LoVo (cell line): ENCODE data around the gene NLRP9.
"Not testable (repeated sequence)": the region's sequence is repeated elsewhere in the genome, so short reads cannot be mapped to it uniquely, and the experiment has no call there.

ENCODE experiments used
- DNase-seq: peaks from one replicate; pipeline ENCODE4 v3.0.0-alpha.2; 2016; ENCODE audit warnings: low spot score

The NLRP9 gene

DNA sequence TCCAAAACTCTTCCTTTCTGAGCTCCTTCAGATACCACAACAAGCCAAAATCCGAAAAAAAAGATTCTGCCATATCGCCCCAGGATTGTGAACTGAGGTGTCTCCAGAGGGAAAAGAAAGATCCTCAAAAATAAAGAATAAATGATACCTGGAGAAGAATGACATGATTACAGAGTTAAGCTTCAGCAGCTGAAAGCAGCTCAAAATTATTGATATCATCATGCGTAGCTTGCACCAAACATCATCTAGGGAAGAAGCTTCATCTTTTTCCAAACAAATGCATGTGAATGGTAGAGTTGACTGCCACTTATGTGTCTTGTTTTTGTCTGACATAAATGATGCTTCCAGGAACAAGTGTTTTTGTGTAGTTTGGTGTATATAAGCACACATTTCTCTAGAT is at the start of gene NLRP9:
Gene NLRP9, minus strand, starts transcription at position 101 of the 400 bp plus-strand sequence. Its CDS starts 28 bp downstream, at position 73.
- no peak for DNase-seq

DNA sequence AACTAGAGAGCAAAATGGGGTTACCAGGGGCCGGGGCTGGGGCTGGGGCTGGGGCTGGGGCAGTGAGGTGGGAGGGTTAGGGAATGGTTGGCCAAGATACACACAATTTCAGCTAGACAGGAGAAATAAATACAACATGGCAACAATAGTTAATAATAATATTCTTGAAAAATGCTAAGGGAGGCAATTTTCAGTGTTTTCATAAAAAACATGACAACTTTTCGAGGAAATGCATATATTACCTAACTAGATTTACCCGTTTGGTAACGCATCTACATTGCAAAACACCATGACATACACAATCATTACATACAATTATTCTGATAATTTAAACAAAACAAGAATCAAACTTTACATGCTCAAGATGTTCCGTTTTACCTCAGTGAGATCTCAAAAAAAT is 42.9 kb upstream of the NLRP9 start:
- DNase-seq: no peak

DNA sequence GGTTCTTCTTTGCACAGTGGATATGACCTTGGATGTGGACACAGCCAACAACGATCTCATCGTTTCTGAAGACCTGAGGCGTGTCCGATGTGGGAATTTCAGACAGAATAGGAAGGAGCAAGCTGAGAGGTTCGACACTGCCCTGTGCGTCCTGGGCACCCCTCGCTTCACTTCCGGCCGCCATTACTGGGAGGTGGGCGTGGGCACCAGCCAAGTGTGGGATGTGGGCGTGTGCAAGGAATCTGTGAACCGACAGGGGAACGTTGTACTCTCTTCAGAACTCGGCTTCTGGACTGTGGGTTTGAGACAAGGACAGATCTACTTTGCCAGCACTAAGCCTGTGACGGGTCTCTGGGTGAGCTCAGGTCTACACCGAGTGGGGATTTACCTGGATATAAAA is 40.1 kb upstream of the NLRP9 start:
- DNase-seq: no peak

DNA sequence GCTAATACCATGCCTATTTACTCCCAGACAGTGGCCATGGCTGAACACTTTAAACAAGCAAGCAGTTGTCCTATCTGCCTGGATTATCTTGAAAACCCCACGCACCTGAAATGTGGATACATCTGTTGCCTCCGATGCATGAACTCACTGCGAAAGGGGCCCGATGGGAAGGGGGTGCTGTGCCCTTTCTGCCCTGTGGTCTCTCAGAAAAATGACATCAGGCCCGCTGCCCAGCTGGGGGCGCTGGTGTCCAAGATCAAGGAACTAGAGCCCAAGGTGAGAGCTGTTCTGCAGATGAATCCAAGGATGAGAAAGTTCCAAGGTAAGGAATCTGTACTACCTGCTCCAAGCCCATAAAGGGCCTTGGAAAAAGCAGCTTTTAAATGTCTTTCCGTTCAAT is 39.3 kb upstream of the NLRP9 start:
- no peak for DNase-seq

DNA sequence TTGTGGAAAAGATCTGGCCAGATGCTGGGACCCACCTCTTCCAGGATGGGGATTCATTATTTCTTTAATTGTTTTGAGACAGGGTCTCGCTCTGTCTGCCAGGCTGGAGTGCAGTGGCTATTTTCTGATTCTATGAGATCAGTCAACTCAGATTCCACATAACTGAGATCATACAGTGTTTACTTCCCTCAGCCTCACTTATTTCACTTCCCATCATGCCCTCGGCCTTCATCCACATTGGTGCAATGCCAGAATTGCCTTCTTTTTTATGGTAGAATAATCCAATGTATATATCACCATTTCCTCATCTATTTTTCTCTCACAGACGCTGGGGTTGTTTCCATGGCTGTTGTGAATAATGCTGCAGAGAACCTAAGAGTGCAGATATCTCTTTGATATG is 31.4 kb upstream of the NLRP9 start:
- not testable (repeated sequence) for DNase-seq

DNA sequence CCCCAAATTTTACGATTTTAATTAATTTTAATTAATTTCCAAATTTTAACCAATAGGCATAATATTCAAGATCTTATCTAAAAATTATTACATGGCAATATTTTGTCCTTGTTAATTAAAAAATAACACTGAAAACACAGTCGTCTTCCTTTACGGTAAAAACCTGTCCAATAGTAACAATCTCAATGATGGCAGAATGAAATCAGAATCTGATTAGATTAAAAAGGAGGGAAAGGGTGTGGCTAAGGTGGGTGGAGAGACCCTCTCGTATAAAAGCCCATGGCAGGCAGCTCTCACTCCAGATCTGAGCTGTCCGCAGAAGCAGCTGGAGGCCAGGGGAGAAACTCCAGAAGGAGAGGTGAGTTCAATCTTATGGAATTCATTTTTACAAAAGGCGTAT is 30.6 kb upstream of the NLRP9 start, which contains the start of gene RFPL4AL1:
Gene RFPL4AL1, plus strand, starts transcription at position 301 of the 400 bp plus-strand sequence. CDS start 2,687 bp downstream, outside the sequence.
- DNase-seq: not testable (repeated sequence)

DNA sequence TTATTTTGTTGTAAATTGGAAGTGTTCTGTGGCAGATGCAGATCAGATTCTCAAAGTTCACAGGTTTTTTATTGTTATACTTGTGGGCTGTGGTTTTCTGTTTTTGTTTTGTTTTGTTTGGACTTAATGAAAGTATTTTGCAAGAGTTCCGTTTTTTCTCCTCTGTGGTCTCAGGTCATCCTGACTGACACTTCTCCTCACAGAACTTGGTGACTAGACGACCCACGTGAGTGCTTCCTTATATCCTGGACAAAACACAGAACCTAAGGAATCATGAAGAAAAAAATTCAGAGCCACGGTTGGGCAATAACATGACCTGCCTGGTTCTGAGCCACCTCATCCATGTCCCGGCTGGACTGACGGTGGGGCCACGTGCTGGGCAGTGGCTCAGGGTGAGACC is 28.3 kb upstream of the NLRP9 start:
- no peak for DNase-seq

DNA sequence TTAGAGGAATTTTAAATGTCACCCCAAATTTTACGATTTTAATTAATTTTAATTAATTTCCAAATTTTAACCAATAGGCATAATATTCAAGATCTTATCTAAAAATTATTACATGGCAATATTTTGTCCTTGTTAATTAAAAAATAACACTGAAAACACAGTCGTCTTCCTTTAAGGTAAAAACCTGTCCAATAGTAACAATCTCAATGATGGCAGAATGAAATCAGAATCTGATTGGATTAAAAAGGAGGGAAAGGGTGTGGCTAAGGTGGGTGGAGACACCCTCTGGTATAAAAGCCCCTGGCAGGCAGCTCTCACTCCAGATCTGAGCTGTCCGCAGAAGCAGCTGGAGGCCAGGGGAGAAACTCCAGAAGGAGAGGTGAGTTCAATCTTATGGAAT is 20.6 kb upstream of the NLRP9 start, which contains the start of gene RFPL4A:
Gene RFPL4A, plus strand, starts transcription at position 301 of the 400 bp plus-strand sequence. CDS start 2,704 bp downstream, outside the sequence.
- DNase-seq: not testable (repeated sequence)

DNA sequence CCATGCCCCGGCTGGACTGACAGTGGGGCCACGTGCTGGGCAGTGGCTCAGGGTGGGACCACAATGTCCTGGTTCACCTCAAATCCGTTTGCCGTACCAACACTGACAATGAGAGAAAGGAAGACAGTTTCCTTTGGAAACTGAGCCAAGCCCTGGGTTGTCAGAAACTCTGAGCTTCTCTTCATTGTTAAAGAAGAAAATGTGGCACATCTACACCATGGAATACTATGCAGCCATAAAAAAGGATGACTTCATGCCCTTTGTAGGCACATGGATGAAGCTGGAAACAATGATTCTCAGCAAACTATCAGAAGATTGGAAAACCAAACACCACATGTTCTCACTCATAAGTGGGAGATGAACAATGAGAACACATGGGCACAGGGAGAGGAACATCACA is 18.6 kb upstream of the NLRP9 start:
- not testable (repeated sequence) for DNase-seq

DNA sequence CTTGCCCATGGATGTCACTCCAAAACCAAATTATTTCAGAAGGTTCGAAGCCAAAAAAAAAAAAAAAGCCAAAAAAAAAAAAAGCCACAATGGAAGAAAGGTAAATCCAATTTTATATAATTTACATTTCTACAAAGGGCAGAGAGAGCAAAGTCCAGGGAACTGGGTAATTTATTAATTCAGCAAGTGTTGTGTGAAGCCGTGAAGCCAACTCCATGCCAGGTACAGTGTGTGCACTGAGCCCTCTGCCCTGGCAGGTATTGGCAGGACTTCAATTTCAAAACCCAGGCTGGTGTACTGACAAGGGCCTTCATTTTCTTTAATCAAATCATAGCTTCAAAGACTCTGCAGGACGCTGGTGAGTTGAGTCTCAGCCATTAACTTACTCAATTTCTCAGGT is 15.2 kb upstream of the NLRP9 start:
- no peak for DNase-seq

DNA sequence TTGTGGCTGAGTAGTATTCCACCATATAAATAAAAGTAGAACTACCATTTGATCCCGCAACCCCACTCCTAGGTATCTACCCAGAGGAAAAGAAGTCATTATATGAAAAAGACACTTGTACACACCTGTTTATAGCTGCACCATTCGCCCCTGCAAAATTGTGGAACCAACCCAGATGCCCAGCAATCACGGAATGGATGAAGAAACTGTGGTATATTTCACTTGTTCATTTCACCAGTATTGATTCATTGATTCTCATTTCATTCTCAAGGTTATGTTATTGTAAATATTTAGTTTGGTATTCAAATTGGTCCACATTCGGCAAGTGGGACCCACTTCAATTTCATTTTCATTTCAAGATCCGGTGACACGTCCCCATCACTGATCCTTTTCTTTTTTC is 12.5 kb upstream of the NLRP9 start:
- no peak for DNase-seq

DNA sequence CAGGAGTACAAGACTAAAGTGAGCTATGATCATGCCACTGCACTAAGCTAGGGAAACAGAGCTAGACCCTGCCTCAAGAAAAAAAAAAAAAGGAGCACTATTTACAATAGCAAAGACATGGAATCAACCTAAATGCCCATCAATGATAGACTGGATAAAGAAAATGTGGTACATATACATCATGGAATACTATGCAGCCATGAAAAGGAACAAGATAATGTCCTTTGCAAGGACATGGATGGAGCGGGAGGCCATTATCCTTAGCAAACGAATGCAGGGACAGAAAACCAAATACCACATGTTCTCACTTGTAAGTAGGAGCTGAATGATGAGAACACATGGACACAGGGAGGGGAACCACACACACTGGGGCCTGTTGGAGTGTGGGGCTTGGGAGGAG is 7.8 kb downstream of the NLRP9 start:
- DNase-seq: not testable (repeated sequence)

DNA sequence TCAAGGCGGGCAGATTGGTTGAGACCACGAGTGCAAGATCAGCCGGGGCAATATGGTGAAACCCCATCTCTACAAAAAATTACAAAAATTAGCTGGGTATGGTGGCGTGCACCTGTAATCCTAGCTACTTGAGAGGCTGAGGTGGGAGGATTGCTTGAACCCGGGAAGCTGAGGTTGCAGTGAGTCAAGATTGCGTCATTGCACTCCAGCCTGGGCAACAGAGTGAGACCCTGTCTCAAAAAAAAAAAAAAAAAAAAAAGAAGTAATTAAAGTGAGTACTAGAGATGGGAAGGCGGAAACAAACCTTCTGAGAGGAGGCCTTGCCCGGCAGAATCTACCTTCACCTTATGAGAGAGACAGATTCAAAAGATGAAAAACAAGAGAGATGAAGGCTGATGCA is 14.7 kb downstream of the NLRP9 start:
- DNase-seq: no peak

DNA sequence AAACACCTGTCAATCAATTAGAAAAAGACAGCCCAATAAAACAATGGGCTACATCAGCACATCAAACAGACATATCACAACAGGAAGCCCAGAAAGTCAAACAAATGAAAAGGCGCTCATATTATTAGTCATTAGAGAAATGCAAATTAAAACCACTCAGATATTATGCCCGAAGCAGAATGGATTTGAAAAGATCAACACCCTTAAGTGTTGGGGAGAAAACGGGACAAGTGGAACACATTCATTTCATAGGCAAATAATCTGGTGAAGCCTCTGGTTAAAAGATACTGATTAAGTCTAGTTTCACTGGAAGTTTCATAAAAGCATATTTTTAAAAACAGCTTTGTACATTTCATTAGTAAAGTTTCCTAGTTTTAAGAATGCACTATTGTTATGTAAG is 17.4 kb downstream of the NLRP9 start:
- DNase-seq: no peak

DNA sequence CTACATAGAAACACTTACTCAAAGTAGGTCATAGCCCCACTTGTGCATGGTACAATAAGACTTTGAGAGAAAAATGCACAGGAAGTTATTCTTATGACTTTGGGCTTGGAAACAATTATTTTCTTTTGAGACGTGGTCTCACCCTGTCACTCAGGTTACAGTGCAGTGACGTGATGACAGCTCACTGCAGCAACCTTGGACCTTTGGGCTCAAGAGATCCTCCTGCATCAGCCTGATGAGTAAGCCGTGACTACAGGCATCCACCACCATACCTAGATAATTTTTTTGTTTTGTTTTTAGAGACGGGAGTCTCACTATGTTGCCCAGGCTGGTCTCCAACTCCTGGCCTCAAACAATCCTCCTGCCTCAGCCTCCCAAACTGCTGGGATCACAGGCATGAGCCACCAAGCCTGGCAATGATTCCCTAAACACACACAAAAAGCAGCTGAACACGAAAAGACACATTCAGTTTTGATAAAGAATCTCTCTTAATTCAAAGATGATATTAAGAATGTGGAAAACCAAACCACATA is 17.9 kb downstream of the NLRP9 start:
- no peak for DNase-seq

DNA sequence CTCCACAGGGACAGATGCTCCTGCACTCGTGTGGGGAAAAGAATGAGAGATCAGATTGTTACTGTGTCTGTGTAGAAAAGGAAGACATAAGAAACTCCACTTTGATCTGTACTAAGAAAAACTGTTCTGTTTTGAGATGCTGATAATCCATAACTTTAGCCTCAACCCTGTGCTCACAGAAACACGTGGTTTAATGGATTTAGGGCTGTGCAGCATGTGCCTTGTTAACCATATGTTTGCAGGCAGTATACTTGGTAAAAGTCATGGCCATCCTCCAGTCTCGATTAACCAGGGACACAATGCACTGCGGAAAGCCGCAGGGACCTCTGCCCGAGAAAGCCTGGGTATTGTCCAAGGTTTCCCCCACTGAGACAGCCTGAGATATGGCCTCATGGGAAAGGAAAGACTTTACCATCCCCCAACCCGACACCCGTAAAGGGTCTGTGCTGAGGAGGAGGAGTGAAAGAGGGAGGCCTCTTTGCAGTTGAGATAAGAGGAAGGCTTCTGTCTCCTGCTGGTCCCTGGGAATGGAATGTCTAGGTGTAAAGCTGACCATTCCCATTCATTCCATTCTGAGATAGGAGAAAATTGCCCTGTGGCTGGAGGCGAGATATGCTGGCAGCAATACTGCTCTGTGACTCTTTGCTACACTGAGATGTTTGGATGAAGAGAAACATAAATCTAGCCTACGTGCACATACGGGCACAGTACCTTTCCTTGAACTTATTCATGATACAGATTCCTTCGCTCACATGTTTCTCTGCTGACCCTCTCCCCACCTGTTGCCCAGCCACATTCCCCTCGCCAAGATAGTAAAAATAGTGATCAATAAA is 20.1 kb downstream of the NLRP9 start:
- not testable (repeated sequence) for DNase-seq

DNA sequence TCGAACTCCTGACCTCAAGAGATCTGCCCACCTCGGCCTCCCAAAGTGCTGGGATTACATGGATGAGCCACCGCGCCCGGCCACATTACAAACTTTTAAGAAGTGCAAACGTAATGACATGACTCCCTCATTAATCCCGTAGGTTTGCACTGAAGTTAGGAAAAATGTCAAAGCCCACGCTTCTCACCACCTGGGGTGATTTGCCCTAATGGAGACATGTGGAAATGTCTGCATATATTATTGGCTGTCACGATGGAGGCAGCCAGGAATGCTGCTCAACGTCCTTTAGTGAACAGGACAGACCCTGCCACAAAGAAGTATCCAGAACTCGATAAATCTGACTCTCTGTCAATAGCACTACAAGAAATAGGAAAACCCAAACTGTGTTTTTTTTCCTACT is 21.0 kb downstream of the NLRP9 start:
- no peak for DNase-seq

DNA sequence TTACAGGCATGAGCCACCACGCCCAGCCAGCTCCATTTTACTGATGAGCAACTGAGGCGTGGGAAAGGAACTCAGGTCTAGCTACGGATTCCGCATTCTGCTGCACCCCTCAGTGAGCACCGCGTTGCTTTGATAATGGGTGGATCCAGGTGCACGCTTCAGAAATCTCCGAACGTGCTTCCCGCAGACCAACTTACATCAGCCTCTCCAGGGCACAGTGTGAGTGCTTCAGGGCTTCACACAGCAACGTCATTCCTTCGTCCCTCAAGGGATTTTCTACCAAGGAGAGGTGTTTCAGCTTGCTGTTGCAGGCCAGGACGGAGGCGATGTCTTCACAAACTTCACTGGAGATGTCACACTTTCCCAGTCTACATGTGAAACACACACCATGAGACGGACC is 21.7 kb downstream of the NLRP9 start:
- DNase-seq: no peak

DNA sequence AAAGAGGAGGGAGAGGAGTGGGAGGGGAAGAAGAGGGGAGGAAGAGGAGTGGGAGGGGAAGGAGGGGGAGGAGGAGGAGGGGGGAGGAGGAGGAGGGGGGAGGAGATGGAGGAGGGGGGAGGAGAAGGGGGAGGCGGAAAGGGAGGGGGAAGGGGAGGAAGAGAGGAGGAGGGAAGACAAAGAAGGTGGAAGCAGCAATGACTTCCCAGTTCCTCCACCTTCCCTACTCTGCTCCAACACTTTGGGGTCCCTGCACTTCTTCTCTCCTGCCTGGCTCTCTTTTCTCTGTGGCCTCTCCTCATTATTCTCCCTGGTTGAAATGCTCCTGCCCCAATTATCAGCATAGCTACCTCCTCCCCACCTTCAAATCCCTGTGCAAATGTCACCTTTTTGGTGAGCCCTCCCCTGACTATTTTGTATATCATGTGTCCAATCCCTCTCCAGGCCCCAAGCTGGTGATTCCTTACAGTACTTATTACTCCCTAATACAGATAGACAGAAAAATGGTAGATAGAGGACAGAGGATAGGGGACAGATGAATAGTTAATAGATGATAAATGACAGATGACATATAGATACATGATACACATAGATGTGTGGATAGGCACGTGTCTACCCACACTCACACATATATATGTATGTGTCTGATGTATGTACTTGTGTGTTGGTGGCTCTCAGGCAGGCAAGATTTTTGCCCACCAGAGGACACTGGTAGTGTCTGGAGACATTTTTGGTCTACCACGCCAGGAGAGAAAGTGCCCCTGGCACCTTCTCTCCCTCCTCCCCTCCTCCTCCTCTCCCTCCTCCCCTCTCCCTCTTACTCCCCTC is 25.2 kb downstream of the NLRP9 start:
- DNase-seq: no peak

DNA sequence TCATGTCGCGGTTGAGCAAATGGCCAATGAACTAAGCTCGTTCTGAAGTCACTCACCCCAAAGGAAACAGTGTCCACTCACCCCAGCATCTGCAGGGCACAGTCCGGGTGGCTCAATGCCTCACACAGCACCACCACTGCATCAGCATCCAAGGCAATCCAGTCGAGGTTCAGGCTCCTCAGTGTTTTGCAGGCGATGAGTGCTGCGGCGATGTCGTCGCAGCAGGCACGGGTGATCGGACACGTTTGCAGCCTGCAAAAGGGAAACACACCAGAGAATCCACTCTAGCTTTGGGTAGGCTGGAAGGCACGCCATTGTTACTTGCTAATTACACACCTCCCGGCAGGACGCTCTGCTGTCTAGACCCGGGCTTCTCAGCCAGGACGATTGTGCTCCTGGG is 26.5 kb downstream of the NLRP9 start:
- no peak for DNase-seq

DNA sequence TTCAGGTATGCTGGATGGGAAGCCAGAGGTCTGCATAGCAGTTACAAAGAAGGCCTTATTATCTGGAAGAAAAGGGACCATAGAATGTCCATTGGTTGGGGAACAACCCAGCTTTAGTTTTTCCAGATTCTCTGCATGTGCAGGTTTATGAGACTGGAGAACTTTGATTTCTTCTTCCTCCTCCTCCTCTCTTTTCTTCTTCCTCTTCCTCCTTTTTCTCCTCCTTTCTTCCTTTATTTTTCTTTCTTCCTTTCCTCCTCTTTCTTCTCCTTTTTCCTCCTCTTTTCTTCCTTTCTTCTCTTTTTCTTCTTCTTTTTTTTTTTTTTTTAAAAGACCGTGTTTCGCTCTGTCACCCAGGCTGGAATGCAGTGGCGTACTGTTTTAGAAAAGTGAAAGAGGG is 32.2 kb downstream of the NLRP9 start:
- no peak for DNase-seq

DNA sequence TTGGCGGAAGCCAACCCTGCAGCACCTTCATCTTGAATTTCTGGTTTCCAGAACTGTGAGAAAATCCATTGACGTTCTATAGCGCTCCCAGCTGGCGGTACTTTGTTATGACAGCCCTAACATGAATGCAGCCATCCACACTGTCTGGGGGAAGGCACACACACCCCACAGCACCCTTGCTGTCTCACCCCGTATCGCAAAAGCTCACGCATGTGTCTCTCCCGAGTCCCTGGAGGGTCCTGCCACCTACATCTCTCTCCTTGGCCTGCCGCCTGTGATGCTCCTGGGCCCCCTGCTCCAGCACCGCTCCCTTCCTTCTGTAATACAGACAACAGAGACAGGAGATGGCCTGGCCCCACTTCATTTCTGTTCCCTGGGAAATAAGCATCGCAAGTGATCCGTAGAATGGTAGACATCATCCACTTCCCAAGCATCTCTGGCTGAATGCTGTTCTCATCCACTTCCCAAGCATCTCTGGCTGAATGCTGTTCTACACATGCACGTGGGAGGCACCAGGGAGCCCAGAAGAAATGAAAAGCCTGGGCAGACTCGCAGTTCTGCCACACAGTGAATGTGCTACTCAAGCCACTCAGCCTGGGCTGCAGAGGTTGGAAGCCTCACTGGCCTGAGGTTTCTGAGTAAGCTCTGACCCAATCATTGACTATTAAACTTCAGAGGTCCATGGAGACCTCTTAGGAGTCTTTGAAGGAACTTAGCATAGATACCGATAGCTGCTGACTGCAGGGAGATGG is 33.5 kb downstream of the NLRP9 start:
- DNase-seq: no peak
